OCI-LY1 (cell line): Measurements from ENCODE around the gene RFTN1.

Experiments used
- H2AFZ ChIP-seq: fragments of 200-600 bp; sonication (generic), shearing (Covaris generic); 2 replicates; pipeline ENCODE4 v1.6.0; 2014; ENCODE audit warnings: antibody characterized with exemption, mild to moderate bottlenecking, low read length
- H3F3A ChIP-seq: fragments of 200-600 bp; sonication (generic), shearing (Covaris generic); 2 replicates; pipeline ENCODE4 v1.6.0; 2014; ENCODE audit warnings: mild to moderate bottlenecking, antibody characterized with exemption, low read length, moderate library complexity; ENCODE audit not compliant: insufficient read depth
- H3K27ac ChIP-seq: fragments of 200-600 bp; sonication (generic); 2 replicates; pipeline ENCODE4 v1.5.1; 2014; ENCODE audit warnings: low read length, mixed run types, mild to moderate bottlenecking, low read depth; ENCODE audit not compliant: poor library complexity, severe bottlenecking
- H3K27me3 ChIP-seq: fragments of 200-600 bp; sonication (generic); 2 replicates; pipeline ENCODE4 v1.6.0; 2014; ENCODE audit warnings: antibody characterized with exemption, mild to moderate bottlenecking, low read length, moderate library complexity; ENCODE audit not compliant: insufficient read depth
- H3K36me3 ChIP-seq: fragments of 200-600 bp; sonication (generic); 2 replicates; pipeline ENCODE4 v1.6.1; 2014; ENCODE audit warnings: mild to moderate bottlenecking, antibody characterized with exemption, low read length, moderate library complexity, mixed read lengths; ENCODE audit not compliant: insufficient read depth
- H3K4me1 ChIP-seq: fragments of 200-600 bp; sonication (generic); 2 replicates; pipeline ENCODE4 v1.5.1; 2014; ENCODE audit warnings: mild to moderate bottlenecking, low read length, moderate library complexity; ENCODE audit not compliant: insufficient read depth, severe bottlenecking
- H3K4me2 ChIP-seq: fragments of 200-600 bp; sonication (generic), shearing (Covaris generic); 2 replicates; pipeline ENCODE4 v1.6.1; 2014; ENCODE audit warnings: low read length
- H3K4me3 ChIP-seq: fragments of 200-600 bp; sonication (generic); 2 replicates; pipeline ENCODE4 v1.5.1; 2014; ENCODE audit warnings: low read length, low read depth, mild to moderate bottlenecking, mixed read lengths; ENCODE audit not compliant: poor library complexity, severe bottlenecking
- H3K79me2 ChIP-seq: fragments of 200-600 bp; shearing (Covaris generic); 2 replicates; pipeline ENCODE4 v1.6.1; 2016; ENCODE audit warnings: mixed run types, low read length, mixed read lengths; ENCODE audit not compliant: insufficient read depth
- H3K9ac ChIP-seq: fragments of 200-600 bp; sonication (generic), shearing (Covaris generic); 2 replicates; pipeline ENCODE4 v1.6.1; 2014; ENCODE audit warnings: mild to moderate bottlenecking, low read length, mixed read lengths
- H3K9me2 ChIP-seq: fragments of 200-600 bp; sonication (generic), shearing (Covaris generic); 2 replicates; pipeline ENCODE4 v1.6.1; 2014; ENCODE audit warnings: low read depth, mild to moderate bottlenecking, low read length, mixed read lengths
- H3K9me3 ChIP-seq: fragments of 200-600 bp; shearing (Covaris generic); 2 replicates; pipeline ENCODE4 v1.6.1; 2014; ENCODE audit warnings: low read length, mixed read lengths
- H4K20me1 ChIP-seq: fragments of 200-600 bp; sonication (generic), shearing (Covaris generic); 2 replicates; pipeline ENCODE4 v1.6.0; 2016; ENCODE audit warnings: mild to moderate bottlenecking, low read length; ENCODE audit not compliant: insufficient read depth
- CTCF ChIP-seq: fragments of 200-600 bp; sonication (generic), shearing (Covaris generic); IDR thresholded peaks from 2 replicates; pipeline ENCODE4 v1.5.1; 2017; ENCODE audit warnings: mild to moderate bottlenecking, antibody characterized with exemption, low read length, moderate library complexity, mixed read lengths
- EZH2 ChIP-seq: fragments of 200-600 bp; sonication (generic), shearing (Covaris generic); IDR thresholded peaks from 2 replicates; pipeline ENCODE4 v1.8.0; 2017; ENCODE audit warnings: borderline replicate concordance, mixed run types, mild to moderate bottlenecking, antibody characterized with exemption, low read length, moderate library complexity, mixed read lengths

The RFTN1 gene

DNA sequence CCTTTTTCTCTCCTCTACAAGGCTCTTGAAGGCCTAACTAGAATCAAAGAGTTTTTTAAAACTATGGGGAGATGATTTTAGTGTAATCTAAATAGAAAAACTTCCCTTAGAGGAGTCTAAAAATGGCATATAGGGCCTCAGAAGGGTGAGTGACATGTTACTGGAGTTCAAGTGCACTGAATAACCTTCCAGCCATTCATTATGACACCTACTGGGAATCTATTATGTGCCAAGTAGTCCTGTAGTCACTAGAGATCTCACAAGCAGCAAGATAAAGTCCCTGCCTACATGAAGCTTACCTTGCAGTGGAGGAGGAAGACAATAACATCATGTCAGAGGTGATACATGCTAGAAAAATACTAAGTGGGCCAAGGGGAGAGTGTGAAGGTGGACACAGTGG is 152.4 kb downstream of the RFTN1 start:
- peaks cover 8% of the 10 kb centered on the region for H3K4me1 ChIP-seq
- no peak overlapping the region for H3K4me2 ChIP-seq
- H3K9me3 ChIP-seq, result no peaks in the 10 kb centered on the region
- H3K4me3 ChIP-seq, result no peak overlapping the region
- no peaks in the 10 kb centered on the region for H3K9me2 ChIP-seq
- no peak overlapping the region for H3K27ac ChIP-seq
- TF ChIP-seq CTCF, result no peak
- no peak for TF ChIP-seq EZH2
- no peak overlapping the region for H2AFZ ChIP-seq
- no peaks in the 10 kb centered on the region for H4K20me1 ChIP-seq
- H3K79me2 ChIP-seq, result no peaks in the 10 kb centered on the region
- H3K27me3 ChIP-seq, result no peaks in the 10 kb centered on the region
- no peaks in the 10 kb centered on the region for H3F3A ChIP-seq
- H3K36me3 ChIP-seq, result peaks cover 99% of the 10 kb centered on the region
- H3K9ac ChIP-seq, result no peak overlapping the region

DNA sequence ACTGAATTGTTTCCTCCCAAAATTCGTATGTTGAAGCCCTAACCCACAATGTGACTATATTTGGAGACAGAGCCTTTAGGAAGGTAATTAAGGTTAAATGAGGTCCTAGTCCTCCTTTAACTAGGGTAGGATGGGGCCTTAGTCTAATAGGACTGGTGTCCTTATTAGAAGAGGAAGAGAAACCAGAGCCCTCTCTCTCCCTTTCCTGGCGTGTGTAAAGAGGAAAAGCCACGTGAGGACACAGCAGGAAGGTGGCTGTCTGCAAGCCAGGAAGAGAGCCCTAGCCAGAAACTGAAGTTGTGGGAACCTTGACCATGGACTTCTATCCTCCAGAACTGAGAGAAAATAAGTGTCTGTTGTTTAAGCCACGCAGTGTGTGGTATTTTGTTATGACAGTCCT is 154.2 kb downstream of the RFTN1 start:
- Histone ChIP-seq H3F3A (no peaks in the 10 kb centered on the region), H3K4me2 (no peak overlapping the region), H3K79me2 (no peaks in the 10 kb centered on the region), H2AFZ (no peak overlapping the region), H4K20me1 (no peaks in the 10 kb centered on the region), H3K9me3 (no peaks in the 10 kb centered on the region), H3K27ac (peak overlapping the region; percentile 11), H3K27me3 (no peaks in the 10 kb centered on the region), H3K9me2 (no peaks in the 10 kb centered on the region), H3K4me3 (no peak overlapping the region), H3K9ac (no peak overlapping the region), H3K4me1 (no peaks in the 10 kb centered on the region), H3K36me3 (peaks cover 99% of the 10 kb centered on the region)
- TF ChIP-seq CTCF, result no peak
- TF ChIP-seq EZH2, result no peak

DNA sequence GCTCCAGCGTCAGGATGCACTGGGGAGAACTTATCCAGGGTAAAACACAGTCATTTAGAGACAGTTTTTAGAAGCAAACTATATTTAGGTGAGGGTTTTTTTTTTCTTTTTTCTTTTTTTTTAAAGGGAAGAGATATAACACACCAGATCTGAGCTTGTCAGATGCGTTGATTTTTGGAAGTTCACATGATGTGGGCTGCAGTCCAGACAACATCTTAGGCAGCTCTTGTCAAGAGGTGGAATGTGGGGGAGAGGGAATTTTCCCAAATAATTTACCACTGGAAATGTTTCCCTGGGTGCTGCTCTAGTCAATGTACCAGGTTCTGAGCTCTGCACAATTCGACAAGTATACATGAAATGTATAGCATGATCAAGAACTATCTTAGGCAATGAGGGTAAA is 155.2 kb downstream of the RFTN1 start:
- Histone ChIP-seq H4K20me1 (no peaks in the 10 kb centered on the region), H3K36me3 (peaks cover 99% of the 10 kb centered on the region), H3K27me3 (no peaks in the 10 kb centered on the region), H3K9ac (no peak overlapping the region), H3K27ac (no peak overlapping the region), H3K4me3 (no peak overlapping the region), H3K79me2 (no peaks in the 10 kb centered on the region), H2AFZ (no peak overlapping the region), H3K9me3 (no peaks in the 10 kb centered on the region), H3K4me1 (no peaks in the 10 kb centered on the region), H3F3A (no peaks in the 10 kb centered on the region), H3K9me2 (no peaks in the 10 kb centered on the region), H3K4me2 (no peak overlapping the region)
- TF ChIP-seq EZH2 (no peak), CTCF (no peak)
